ENCODE results near the gene SRCIN1.

DNA sequence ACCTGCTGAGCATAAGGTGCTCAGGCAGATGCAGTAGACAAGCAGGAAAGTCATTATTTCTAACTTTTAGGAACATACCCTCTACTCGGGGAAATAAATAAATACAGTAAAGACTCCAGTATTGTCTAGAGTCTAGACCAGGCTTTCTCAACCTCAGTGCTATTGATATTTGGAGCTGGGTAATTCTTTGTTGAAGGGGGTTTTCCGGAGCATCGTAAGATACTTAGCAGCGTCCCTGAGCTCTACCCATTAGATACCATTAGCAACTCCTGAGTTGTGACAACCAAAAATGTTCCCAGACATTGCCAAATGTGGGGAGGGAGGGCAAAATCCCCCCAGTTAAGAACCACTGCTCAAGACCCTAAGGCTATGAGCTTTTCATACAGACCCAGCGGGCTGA lies 47.9 kb upstream of the SRCIN1 start:
- TF ChIP-seq, protein P1, sequence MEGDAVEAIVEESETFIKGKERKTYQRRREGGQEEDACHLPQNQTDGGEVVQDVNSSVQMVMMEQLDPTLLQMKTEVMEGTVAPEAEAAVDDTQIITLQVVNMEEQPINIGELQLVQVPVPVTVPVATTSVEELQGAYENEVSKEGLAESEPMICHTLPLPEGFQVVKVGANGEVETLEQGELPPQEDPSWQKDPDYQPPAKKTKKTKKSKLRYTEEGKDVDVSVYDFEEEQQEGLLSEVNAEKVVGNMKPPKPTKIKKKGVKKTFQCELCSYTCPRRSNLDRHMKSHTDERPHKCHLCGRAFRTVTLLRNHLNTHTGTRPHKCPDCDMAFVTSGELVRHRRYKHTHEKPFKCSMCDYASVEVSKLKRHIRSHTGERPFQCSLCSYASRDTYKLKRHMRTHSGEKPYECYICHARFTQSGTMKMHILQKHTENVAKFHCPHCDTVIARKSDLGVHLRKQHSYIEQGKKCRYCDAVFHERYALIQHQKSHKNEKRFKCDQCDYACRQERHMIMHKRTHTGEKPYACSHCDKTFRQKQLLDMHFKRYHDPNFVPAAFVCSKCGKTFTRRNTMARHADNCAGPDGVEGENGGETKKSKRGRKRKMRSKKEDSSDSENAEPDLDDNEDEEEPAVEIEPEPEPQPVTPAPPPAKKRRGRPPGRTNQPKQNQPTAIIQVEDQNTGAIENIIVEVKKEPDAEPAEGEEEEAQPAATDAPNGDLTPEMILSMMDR (IDR thresholded peaks at IDR 0.05): no peak
- TF ChIP-seq POLR2AphosphoS5 (IDR thresholded peaks at IDR 0.05) (no peak), POLR2A (IDR thresholded peaks at IDR 0.05; ENCODE audit: low read depth) (no peak)

Data from esophagus muscularis mucosa (tissue), 3 donors.